MM.1S (cell line): ENCODE results near the gene CALCB.

ENCODE experiments used
- EZH2 ChIP-seq: fragments of 300-600 bp; sonication (generic); optimal IDR thresholded peaks from 2 replicates; pipeline ENCODE3; 2017; ENCODE audit warnings: low read depth, mild to moderate bottlenecking, antibody characterized with exemption, low read length, mixed read lengths
- EZH2phosphoT487 ChIP-seq: fragments of 300-600 bp; sonication (generic); IDR thresholded peaks from 2 replicates; pipeline ENCODE4 v1.6.1; 2018; ENCODE audit warnings: antibody characterized with exemption, low read length
- TF ChIP-seq, protein P1 (sequence below): fragments of 300-600 bp; sonication (generic); IDR thresholded peaks from 2 replicates; pipeline ENCODE4 v1.5.1; 2016; ENCODE audit warnings: antibody characterized with exemption, low read length, mixed read lengths

DNA sequence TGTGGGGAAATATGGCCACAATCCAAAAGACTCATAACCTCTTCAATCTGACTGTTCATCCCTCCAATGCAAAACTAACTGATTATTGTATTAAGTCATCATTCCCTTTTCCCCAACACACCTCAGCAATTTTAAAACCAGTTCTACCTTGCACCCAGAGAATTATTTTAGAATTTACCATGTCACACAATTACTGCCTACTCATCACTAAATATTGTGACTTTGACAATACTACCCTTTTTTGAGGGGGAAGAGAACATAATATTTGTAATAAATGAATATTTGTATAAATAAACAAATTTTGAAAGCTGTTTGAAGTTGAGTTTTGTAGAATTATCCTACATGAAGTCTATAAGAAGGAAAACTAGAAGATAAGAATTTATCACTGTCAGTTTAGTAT is 28.2 kb upstream of the CALCB start:
- TF ChIP-seq, protein P1, sequence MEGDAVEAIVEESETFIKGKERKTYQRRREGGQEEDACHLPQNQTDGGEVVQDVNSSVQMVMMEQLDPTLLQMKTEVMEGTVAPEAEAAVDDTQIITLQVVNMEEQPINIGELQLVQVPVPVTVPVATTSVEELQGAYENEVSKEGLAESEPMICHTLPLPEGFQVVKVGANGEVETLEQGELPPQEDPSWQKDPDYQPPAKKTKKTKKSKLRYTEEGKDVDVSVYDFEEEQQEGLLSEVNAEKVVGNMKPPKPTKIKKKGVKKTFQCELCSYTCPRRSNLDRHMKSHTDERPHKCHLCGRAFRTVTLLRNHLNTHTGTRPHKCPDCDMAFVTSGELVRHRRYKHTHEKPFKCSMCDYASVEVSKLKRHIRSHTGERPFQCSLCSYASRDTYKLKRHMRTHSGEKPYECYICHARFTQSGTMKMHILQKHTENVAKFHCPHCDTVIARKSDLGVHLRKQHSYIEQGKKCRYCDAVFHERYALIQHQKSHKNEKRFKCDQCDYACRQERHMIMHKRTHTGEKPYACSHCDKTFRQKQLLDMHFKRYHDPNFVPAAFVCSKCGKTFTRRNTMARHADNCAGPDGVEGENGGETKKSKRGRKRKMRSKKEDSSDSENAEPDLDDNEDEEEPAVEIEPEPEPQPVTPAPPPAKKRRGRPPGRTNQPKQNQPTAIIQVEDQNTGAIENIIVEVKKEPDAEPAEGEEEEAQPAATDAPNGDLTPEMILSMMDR: no peak
- TF ChIP-seq EZH2: no peak
- no peak for TF ChIP-seq EZH2phosphoT487
